Measurements from ENCODE around the gene ATP6V1B1. TPM values are rescaled to one million over a fixed set of nuclear protein-coding genes. Genes with fewer than 3 reads are reported as not detected.

The ATP6V1B1 gene
- total RNA-seq, 2 experiments from 2014 or later = not detected

GRCh38 chr2:70962211-70962884, 26.6 kb downstream of the ATP6V1B1 start:
- no peaks in the 10 kb centered on the region for H3K9me3 ChIP-seq (ENCODE audit: control insufficient read depth in 1 of 2, insufficient read depth in 1 of 2, low read length in 2 of 2)
- H3K27me3 Mint-ChIP-seq = peaks cover 53% of the 10 kb centered on the region
- no peak for TF ChIP-seq CTCF (IDR thresholded peaks at IDR 0.05)
- H3K27me3 ChIP-seq (ENCODE audit: control insufficient read depth in 1 of 2, insufficient read depth in 2 of 2, low read length in 2 of 2) = peaks cover 22 to 30% of the 10 kb centered on the region in 2 experiments
- H3K36me3 ChIP-seq (ENCODE audit: insufficient read depth, low read length) = no peaks in the 10 kb centered on the region
- intact Hi-C loops (cut with DNase I, micrococcal nuclease) = no loop called here
- H3K27ac ChIP-seq (ENCODE audit: low read depth in 1 of 2, low read length in 2 of 2) = no peak overlapping the region
- ATAC-seq (ENCODE audit: poor library complexity) (no peak), DNase-seq (no peak)
- no peaks in the 10 kb centered on the region for H3K36me3 Mint-ChIP-seq (ENCODE audit: low read depth)
- ChIA-PET CTCF (no interaction called here), POLR2A (no interaction called here)
- no peak overlapping the region for H3K4me3 ChIP-seq (ENCODE audit: low read length)
- H3K4me3 Mint-ChIP-seq = no peak overlapping the region
- H3K9me3 Mint-ChIP-seq = no peaks in the 10 kb centered on the region
- H3K27ac Mint-ChIP-seq = no peak overlapping the region
- peaks cover 17% of the 10 kb centered on the region for H3K4me1 ChIP-seq (ENCODE audit: insufficient read depth, low read length)
- H3K4me1 Mint-ChIP-seq (ENCODE audit: low read depth) = peaks cover 8% of the 10 kb centered on the region

- no peak overlapping the region for H3K4me3 Mint-ChIP-seq
- Histone ChIP-seq H3K4me1 (ENCODE audit: insufficient read depth, low read length) (peaks cover 15% of the 10 kb centered on the region), H3K27me3 (ENCODE audit: control insufficient read depth in 1 of 2, insufficient read depth in 2 of 2, low read length in 2 of 2) (peaks cover 19 to 24% of the 10 kb centered on the region in 2 experiments), H3K36me3 (ENCODE audit: insufficient read depth, low read length) (no peaks in the 10 kb centered on the region), H3K9me3 (ENCODE audit: control insufficient read depth in 1 of 2, insufficient read depth in 1 of 2, low read length in 2 of 2) (no peaks in the 10 kb centered on the region), H3K27ac (ENCODE audit: low read depth in 1 of 2, low read length in 2 of 2) (no peak overlapping the region), H3K4me3 (ENCODE audit: low read length) (no peak overlapping the region)
- H3K27ac Mint-ChIP-seq = no peak overlapping the region
- DNase-seq (no peak), ATAC-seq (ENCODE audit: poor library complexity) (no peak)
- TF ChIP-seq CTCF (IDR thresholded peaks at IDR 0.05) = no peak
- ChIA-PET CTCF (interaction anchor here (1.4 to 2.2 kb wide), 4 partner anchors 12 to 106 kb away, joined by 3 to 12 read pairs (median 8); partner anchors contain the start of gene NAGK), POLR2A (no interaction called here)
- H3K4me1 Mint-ChIP-seq (ENCODE audit: low read depth) = peaks cover 8% of the 10 kb centered on the region
- H3K9me3 Mint-ChIP-seq = no peaks in the 10 kb centered on the region
- H3K27me3 Mint-ChIP-seq = peaks cover 49% of the 10 kb centered on the region
- no peaks in the 10 kb centered on the region for H3K36me3 Mint-ChIP-seq (ENCODE audit: low read depth)
- intact Hi-C loops (cut with DNase I, micrococcal nuclease) = no loop called here
Observed at GRCh38 chr2:70962885-70963878, 27.5 kb downstream of the ATP6V1B1 start.

GRCh38 chr2:70964133-70964532, 28.4 kb downstream of the ATP6V1B1 start:
- peaks cover 17 to 19% of the 10 kb centered on the region in 2 experiments for H3K27me3 ChIP-seq (ENCODE audit: control insufficient read depth in 1 of 2, insufficient read depth in 2 of 2, low read length in 2 of 2)
- H3K4me3 ChIP-seq (ENCODE audit: low read length) = no peak overlapping the region

More at GRCh38 chr2:70964133-70964532, 28.4 kb downstream of the ATP6V1B1 start:
- Mint-ChIP-seq H3K4me1 (ENCODE audit: low read depth) (peaks cover 8% of the 10 kb centered on the region), H3K4me3 (no peak overlapping the region), H3K9me3 (no peaks in the 10 kb centered on the region), H3K27me3 (peaks cover 47% of the 10 kb centered on the region), H3K27ac (no peak overlapping the region), H3K36me3 (ENCODE audit: low read depth) (no peaks in the 10 kb centered on the region)
- ATAC-seq (ENCODE audit: poor library complexity) (no peak), DNase-seq (no peak)
- no peak for TF ChIP-seq CTCF (IDR thresholded peaks at IDR 0.05)
- Histone ChIP-seq H3K9me3 (ENCODE audit: control insufficient read depth in 1 of 2, insufficient read depth in 1 of 2, low read length in 2 of 2) (no peaks in the 10 kb centered on the region), H3K36me3 (ENCODE audit: insufficient read depth, low read length) (no peaks in the 10 kb centered on the region), H3K4me1 (ENCODE audit: insufficient read depth, low read length) (peaks cover 11% of the 10 kb centered on the region), H3K27ac (ENCODE audit: low read depth in 1 of 2, low read length in 2 of 2) (no peak overlapping the region)
- ChIA-PET CTCF (interaction anchor here (0.6 to 2.2 kb wide), 13 partner anchors 10 to 105 kb away, joined by 3 to 16 read pairs (median 6); partner anchors contain the start of genes ANKRD53, NAGK and TEX261), POLR2A (interaction anchor here (1.2 kb wide), 1 partner anchor 16 kb away, joined by 4 read pairs; no protein-coding TSS in a partner anchor)
- intact Hi-C loops (cut with DNase I, micrococcal nuclease) = no loop called here

Measured in CD4-positive, alpha-beta T cell (primary cell).